Ovary (tissue), 9 donors: ENCODE measurements around the gene CDS1. TPM values are rescaled to one million over a fixed set of nuclear protein-coding genes. Genes with fewer than 3 reads are reported as not detected.
"Not testable (repeated sequence)": the region's sequence is repeated elsewhere in the genome, so short reads cannot be mapped to it uniquely, and the experiment has no call there.

ENCODE experiments used
- DNase-seq, 5 donors: peaks; one replicate each; pipeline ENCODE4 v3.0.0-alpha.2; 2019 to 2020
- H3K27ac ChIP-seq, 2 donors: fragments of 200-600 bp; one replicate each; pipeline versions ENCODE4 v1.5.1 to v1.8.0; 2019 to 2022
- H3K27me3 ChIP-seq: fragments of 200-600 bp; one replicate; pipeline ENCODE4 v1.8.0; 2022
- H3K36me3 ChIP-seq: fragments of 200-600 bp; sonication (generic); one replicate; pipeline ENCODE4 v1.5.1; 2019
- H3K4me1 ChIP-seq: one replicate; pipeline ENCODE4 v1.8.1; 2013; ENCODE audit warnings: mild to moderate bottlenecking, moderate library complexity; ENCODE audit not compliant: insufficient read depth
- H3K4me3 ChIP-seq: fragments of 200-600 bp; sonication (generic); one replicate; pipeline ENCODE4 v1.5.1; 2017
- H3K9me3 ChIP-seq, 2 donors: fragments of 200-600 bp in 1 of 2; sonication (generic) in 1 of 2; one replicate each; pipeline versions ENCODE4 v1.5.1 to v1.8.1; 2013 to 2019; ENCODE audit warnings: mild to moderate bottlenecking in 1 of 2, moderate library complexity in 1 of 2
- CTCF ChIP-seq, 3 donors: fragments of 450-650 bp in 2 of 3; fragments of 200-600 bp in 1 of 3; IDR thresholded peaks; one replicate each; pipeline versions ENCODE4 v1.5.1 to v1.8.0; 2016 to 2022; ENCODE audit warnings: antibody characterized with exemption in 3 of 3, mild to moderate bottlenecking in 1 of 3
- EP300 ChIP-seq: sonication (generic); formaldehyde crosslinking; IDR thresholded peaks from one replicate; pipeline ENCODE4 v1.6.1; 2017; ENCODE audit warnings: antibody characterized with exemption
- POLR2A ChIP-seq: fragments of 450-650 bp; IDR thresholded peaks from one replicate; pipeline ENCODE4 v1.6.1; 2017; ENCODE audit warnings: antibody characterized with exemption, mild to moderate bottlenecking, moderate library complexity
- WGBS, 3 donors: extraction: QIAGEN DNeasy Blood & Tissue Kit in 1 of 3; methylation state at CpG; one replicate each; pipeline versions ENCODE4 v1.1.5 to v1.1.7; 2013 to 2017; 5-methylcytosine and 5-hydroxymethylcytosine counted together
- intact Hi-C, 4 donors: fragments of 100-400 bp; cut with DNase I; formaldehyde crosslinking; loops; one replicate each; pipeline versions ENCODE4 v1.11.0 to v1.15.1; 2022 to 2023
- polyA plus RNA-seq, 2 donors: library from polyadenylated mRNA; stranded (reverse); fragments of 200-250 nt in 1 of 2; fragments of 350-450 nt in 1 of 2; fragmentation: Illumina TruSeq in 1 of 2; extraction: RNeasy Lipid Tissue Mini Kit (QIAGEN cat#74804) in 1 of 2; gene quantifications; one replicate each; pipeline ENCODE4 v1.2.3, GENCODE V29; 2013 to 2014
- total RNA-seq, 7 donors: library from RNA; depleted of rRNA in 2 of 7; stranded (reverse); fragments of >200 nt in 2 of 7; fragmentation: NEBNext Ultra II Directional in 3 of 7; extraction: Animal tissue kit (Norgen Biotek cat#: 25700) in 3 of 7; gene quantifications; one replicate each; pipeline versions ENCODE4 v1.1.0 to v1.2.4, GENCODE V29; 2016 to 2023
- donor health status: DM: no; HTN: no; CAD: no; lungs with moderate emphysema.
- donor health status: DM: no; HTN: no; CAD: no.
- donor health status: Bipolar disorder and iron deficiency.
- donor health status: DM: yes; HTN: yes; CAD: no.
- donor health status: DM: no; HTN: no; CAD: no.
- donor health status: DM: yes; HTN: yes; CAD: no.

CDS1 gene
- total and polyA plus RNA-seq, 9 donors, result 2.7 to 28.0 (median 7.7) TPM

GRCh38 chr4:84677995-84678394 is 95.1 kb downstream of the CDS1 start:
- Histone ChIP-seq H3K36me3 (no peaks in the 10 kb centered on the region), H3K4me3 (no peak overlapping the region), H3K9me3 (no peaks in the 10 kb centered on the region), H3K4me1 (peaks cover 2% of the 10 kb centered on the region), H3K27me3 (no peaks in the 10 kb centered on the region), H3K27ac (no peak overlapping the region)
- no peak for DNase-seq
- WGBS, 3 donors, result 94 to 98% (median 97%) methylated on average over 5 of the region's 5 CpGs
- intact Hi-C loops, result no loop called here
- TF ChIP-seq EP300, result no peak
- no peak for TF ChIP-seq CTCF (IDR thresholded peaks at IDR 0.05)
- TF ChIP-seq POLR2A, result no peak

- Histone ChIP-seq H3K27me3 (no peaks in the 10 kb centered on the region), H3K4me1 (peaks cover 2% of the 10 kb centered on the region), H3K27ac (no peak overlapping the region), H3K4me3 (no peak overlapping the region), H3K9me3 (no peaks in the 10 kb centered on the region), H3K36me3 (no peaks in the 10 kb centered on the region)
- intact Hi-C loops, result no loop called here
- no peak for DNase-seq
- WGBS, 3 donors, result 66 to 71% (median 70%) methylated on average over 14 of the region's 14 CpGs
- TF ChIP-seq CTCF (IDR thresholded peaks at IDR 0.05) (no peak), POLR2A (no peak), EP300 (no peak)
Observed at GRCh38 chr4:84678976-84679744, 96.2 kb downstream of the CDS1 start.

GRCh38 chr4:84680956-84681355 is 98.0 kb downstream of the CDS1 start:
- Histone ChIP-seq H3K27me3 (no peaks in the 10 kb centered on the region), H3K4me1 (peaks cover 2% of the 10 kb centered on the region), H3K4me3 (no peak overlapping the region), H3K9me3 (no peaks in the 10 kb centered on the region), H3K36me3 (no peaks in the 10 kb centered on the region), H3K27ac (no peak overlapping the region)
- 89 to 94% (median 91%) methylated on average over 4 of the region's 4 CpGs for WGBS, 3 donors
- no peak for DNase-seq
- TF ChIP-seq POLR2A (no peak), EP300 (no peak)
- intact Hi-C loops, result no loop called here

GRCh38 chr4:84681486-84682274 is 98.8 kb downstream of the CDS1 start:
- Histone ChIP-seq H3K4me1 (peaks cover 2% of the 10 kb centered on the region), H3K27me3 (no peaks in the 10 kb centered on the region), H3K9me3 (no peaks in the 10 kb centered on the region), H3K36me3 (no peaks in the 10 kb centered on the region), H3K27ac (no peak overlapping the region), H3K4me3 (no peak overlapping the region)
- intact Hi-C loops, result no loop called here
- DNase-seq, result no peak
- 60 to 74% (median 62%) methylated on average over 2 of the region's 2 CpGs for WGBS, 3 donors
- TF ChIP-seq EP300, result no peak
- TF ChIP-seq POLR2A, result no peak
- no peak for TF ChIP-seq CTCF (IDR thresholded peaks at IDR 0.05)

- H3K27me3 ChIP-seq, H3K4me3 ChIP-seq, DNase-seq, H3K4me1 ChIP-seq, H3K36me3 ChIP-seq, H3K27ac ChIP-seq, intact Hi-C loops, H3K9me3 ChIP-seq: not testable (repeated sequence)
- 58 to 76% (median 59%) methylated on average over 4 of the region's 4 CpGs for WGBS, 3 donors
Observed at GRCh38 chr4:84682661-84683060, 99.7 kb downstream of the CDS1 start.
